GM23338 (cell line): ENCODE results near the gene FGGY. TPM values are rescaled to one million over a fixed set of nuclear protein-coding genes. Genes with fewer than 3 reads are reported as not detected.

Experiments used
- ATAC-seq: fragments of 200-7000 bp; cut with Tn5 transposase; 3 replicates; pipeline ENCODE4 v1.9.1; 2020
- DNase-seq: peaks from one replicate; pipeline ENCODE4 v3.0.0-alpha.2; 2015; ENCODE audit warnings: low spot score
- H2AFZ ChIP-seq: fragments of 200-600 bp; sonication (generic); 2 replicates; pipeline ENCODE4 v1.8.0; 2016; ENCODE audit warnings: antibody characterized with exemption, mild to moderate bottlenecking, moderate library complexity
- H3F3A ChIP-seq: fragments of 200-600 bp; sonication (generic); replicated peaks from 2 replicates; pipeline ENCODE4 v1.8.0; 2017; ENCODE audit warnings: antibody characterized with exemption, mixed run types, low read depth
- H3K27ac ChIP-seq: fragments of 200-600 bp; sonication (generic); 2 replicates; pipeline ENCODE4 v1.6.1; 2016; ENCODE audit warnings: low read depth
- H3K27me3 ChIP-seq: fragments of 200-600 bp; sonication (generic); 2 replicates; pipeline ENCODE4 v1.8.0; 2016; ENCODE audit warnings: mild to moderate bottlenecking, mixed run types, moderate library complexity; ENCODE audit not compliant: insufficient read depth
- H3K36me3 ChIP-seq: fragments of 200-600 bp; sonication (generic); 2 replicates; pipeline ENCODE4 v1.8.0; 2016; ENCODE audit warnings: mild to moderate bottlenecking; ENCODE audit not compliant: insufficient read depth
- H3K4me1 ChIP-seq: fragments of 200-600 bp; sonication (generic); 2 replicates; pipeline ENCODE4 v1.8.0; 2016; ENCODE audit warnings: mild to moderate bottlenecking, moderate library complexity; ENCODE audit not compliant: insufficient read depth
- H3K4me2 ChIP-seq: fragments of 200-600 bp; sonication (generic); 2 replicates; pipeline ENCODE4 v1.7.1; 2017; ENCODE audit warnings: mixed run types
- H3K4me3 ChIP-seq: fragments of 200-600 bp; sonication (generic); 2 replicates; pipeline ENCODE4 v1.6.1; 2016; ENCODE audit warnings: mixed run types
- H3K79me2 ChIP-seq: fragments of 200-600 bp; sonication (generic); replicated peaks from 2 replicates; pipeline ENCODE4 v1.8.0; 2017; ENCODE audit warnings: mild to moderate bottlenecking; ENCODE audit not compliant: insufficient read depth
- H3K9me2 ChIP-seq: fragments of 200-600 bp; sonication (generic); 2 replicates; pipeline ENCODE4 v1.8.0; 2017; ENCODE audit not compliant: insufficient read depth
- H4K20me1 ChIP-seq: fragments of 200-600 bp; sonication (generic); replicated peaks from 2 replicates; pipeline ENCODE4 v1.8.0; 2017; ENCODE audit warnings: mild to moderate bottlenecking; ENCODE audit not compliant: insufficient read depth
- H3K27ac Mint-ChIP-seq: 2 replicates; pipeline ENCODE4 v1.8.0; 2020; ENCODE audit warnings: inconsistent platforms, mild to moderate bottlenecking, moderate library complexity, mixed read lengths
- H3K27me3 Mint-ChIP-seq: 3 replicates; pipeline ENCODE4 v1.8.0; 2022; ENCODE audit warnings: low read depth, mild to moderate bottlenecking, moderate library complexity, mixed read lengths, inconsistent platforms; ENCODE audit not compliant: insufficient read depth, poor library complexity
- H3K36me3 Mint-ChIP-seq: 3 replicates; pipeline ENCODE4 v1.8.0; 2021; ENCODE audit warnings: low read depth, mild to moderate bottlenecking, inconsistent platforms, moderate library complexity, mixed read lengths
- H3K4me1 Mint-ChIP-seq: 3 replicates; pipeline ENCODE4 v1.8.0; 2020; ENCODE audit warnings: mild to moderate bottlenecking, inconsistent platforms, mixed read lengths
- H3K4me3 Mint-ChIP-seq: 3 replicates; pipeline ENCODE4 v1.8.0; 2021; ENCODE audit warnings: moderate library complexity, mild to moderate bottlenecking, inconsistent platforms, mixed read lengths
- H3K9me3 Mint-ChIP-seq: 3 replicates; pipeline ENCODE4 v1.8.0; 2020; ENCODE audit warnings: moderate library complexity, mild to moderate bottlenecking, inconsistent platforms, mixed read lengths
- CREB1 ChIP-seq: fragments of 250-450 bp; sonication (Bioruptor Pico); IDR thresholded peaks from 2 replicates; pipeline ENCODE4 v1.5.0; 2020; ENCODE audit warnings: low read depth, mild to moderate bottlenecking, moderate library complexity
- CTCF ChIP-seq, 2 experiments: fragments of 200-600 bp in 1 of 2; sonication (generic) in 1 of 2; conservative IDR thresholded peaks; 2 replicates each; pipeline versions ENCODE4 v1.5.1 to v1.6.1; 2016 to 2017; ENCODE audit warnings: antibody characterized with exemption in 2 of 2, low read depth in 2 of 2, mild to moderate bottlenecking in 2 of 2, moderate library complexity in 1 of 2
- EZH2phosphoT487 ChIP-seq: fragments of 200-600 bp; sonication (generic); IDR thresholded peaks from one replicate; pipeline ENCODE4 v1.8.1; 2018; ENCODE audit warnings: antibody characterized with exemption; ENCODE audit not compliant: unreplicated experiment
- NANOG ChIP-seq: IDR thresholded peaks from 2 replicates; pipeline ENCODE4 v1.6.1; 2016; ENCODE audit warnings: antibody characterized with exemption, borderline replicate concordance
- POLR2AphosphoS5 ChIP-seq: IDR thresholded peaks from 2 replicates; pipeline ENCODE4 v1.6.1; 2016; ENCODE audit warnings: antibody characterized with exemption, low read depth
- REST ChIP-seq: IDR thresholded peaks from one replicate; pipeline ENCODE4 v1.6.1; 2018; ENCODE audit warnings: antibody characterized with exemption; ENCODE audit not compliant: unreplicated experiment
- ZNF331 ChIP-seq: fragments of 250-450 bp; sonication (Bioruptor Pico); IDR thresholded peaks from 2 replicates; pipeline ENCODE4 v1.5.0; 2020; ENCODE audit warnings: low read depth, mild to moderate bottlenecking, moderate library complexity
- ZNF462 ChIP-seq: fragments of 250-450 bp; sonication (Bioruptor Pico); IDR thresholded peaks from 2 replicates; pipeline ENCODE4 v1.5.0; 2020; ENCODE audit warnings: mild to moderate bottlenecking, moderate library complexity
- polyA plus RNA-seq: library from polyadenylated mRNA; unstranded; fragments of >200 nt; fragmentation: Nextera tagmentation; extraction: Ambion mirVana; gene quantifications from 2 replicates; pipeline ENCODE4 v1.2.1, GENCODE V29; 2016
- total RNA-seq: library from RNA; depleted of rRNA; stranded (reverse); fragments of >200 nt; shearing (Covaris generic); gene quantifications from 2 replicates; pipeline ENCODE4 v1.2.3, GENCODE V29; 2014

The FGGY gene
- total and polyA plus RNA-seq, 2 experiments from 2014 or later: 10.9 to 21.4 TPM

- TF ChIP-seq CREB1 (CRISPR knock-in tag) (no peak), POLR2AphosphoS5 (no peak), REST (no peak), EZH2phosphoT487 (no peak)
- no peaks in the 10 kb centered on the region for H4K20me1 ChIP-seq
- no peak overlapping the region for H2AFZ ChIP-seq
- Mint-ChIP-seq H3K9me3 (peaks cover 8% of the 10 kb centered on the region; the same call in 2 of the 3 replicates), H3K4me3 (no peak overlapping the region), H3K4me1 (peaks cover 12% of the 10 kb centered on the region; the same call in 2 of the 3 replicates), H3K36me3 (no peaks in the 10 kb centered on the region; the same call in 2 of the 3 replicates), H3K27me3 (no peaks in the 10 kb centered on the region), H3K27ac (no peak overlapping the region)
- H3K4me1 ChIP-seq: peaks cover 5% of the 10 kb centered on the region; the same call in 1 of the 2 replicates
- H3K27me3 ChIP-seq: no peaks in the 10 kb centered on the region
- 0 out of 2 replicates have a peak, but pooled peaks cover 5% of the 10 kb centered on the region for H3K9me2 ChIP-seq
- no peak for ATAC-seq
- H3K4me3 ChIP-seq: no peak overlapping the region
- no peak overlapping the region for H3K4me2 ChIP-seq
- no peaks in the 10 kb centered on the region for H3F3A ChIP-seq
- no peaks in the 10 kb centered on the region for H3K36me3 ChIP-seq
- no peaks in the 10 kb centered on the region for H3K79me2 ChIP-seq
- no peak overlapping the region for H3K27ac ChIP-seq
- DNase-seq: no peak
Measured at GRCh38 chr1:59499943-59500569, 203.2 kb downstream of the FGGY start.

- ATAC-seq (peak; percentile 25; the same call in 1 of the 3 replicates), DNase-seq (no peak)
- H3K9me2 ChIP-seq: 0 out of 2 replicates have a peak, but pooled peaks cover 5% of the 10 kb centered on the region
- no peaks in the 10 kb centered on the region for H3K27me3 ChIP-seq
- H3K27me3 Mint-ChIP-seq: no peaks in the 10 kb centered on the region
- no peak overlapping the region for H3K27ac ChIP-seq
- H3K4me3 ChIP-seq: no peak overlapping the region
- peaks cover under 1% of the 10 kb centered on the region; the same call in 1 of the 3 replicates for H3K9me3 Mint-ChIP-seq
- H3K27ac Mint-ChIP-seq: no peak overlapping the region
- H4K20me1 ChIP-seq: no peaks in the 10 kb centered on the region
- H3F3A ChIP-seq: no peaks in the 10 kb centered on the region
- no peak overlapping the region for H2AFZ ChIP-seq
- H3K36me3 ChIP-seq: no peaks in the 10 kb centered on the region
- H3K4me3 Mint-ChIP-seq: no peak overlapping the region
- H3K4me1 Mint-ChIP-seq: peaks cover 20% of the 10 kb centered on the region; the same call in 2 of the 3 replicates
- H3K4me2 ChIP-seq: no peak overlapping the region
- no peaks in the 10 kb centered on the region for H3K36me3 Mint-ChIP-seq
- peaks cover 10% of the 10 kb centered on the region; the same call in 1 of the 2 replicates for H3K4me1 ChIP-seq
- no peaks in the 10 kb centered on the region for H3K79me2 ChIP-seq
- TF ChIP-seq POLR2AphosphoS5 (no peak), CTCF (conservative IDR thresholded peaks at IDR 0.05; ENCODE audit: low read depth in 2 of 2) (no peak), ZNF331 (no peak), ZNF462 (no peak), NANOG (no peak)
Measured at GRCh38 chr1:59500950-59501742, 204.3 kb downstream of the FGGY start.
